ENCODE measurements around the gene ZBTB8OS.
"Not testable (repeated sequence)": the region's sequence is repeated elsewhere in the genome, so short reads cannot be mapped to it uniquely, and the experiment has no call there.

The ZBTB8OS gene

GRCh38 chr1:32650752-32651460 lies 556 bp upstream of the ZBTB8OS start, which contains the start of gene RBBP4:
Gene RBBP4, plus strand, starts transcription at chr1:32651208. Its CDS starts 99 bp downstream, at chr1:32651307.
- DNase-seq (ENCODE audit: low read depth) = peak; percentile 97

DNA sequence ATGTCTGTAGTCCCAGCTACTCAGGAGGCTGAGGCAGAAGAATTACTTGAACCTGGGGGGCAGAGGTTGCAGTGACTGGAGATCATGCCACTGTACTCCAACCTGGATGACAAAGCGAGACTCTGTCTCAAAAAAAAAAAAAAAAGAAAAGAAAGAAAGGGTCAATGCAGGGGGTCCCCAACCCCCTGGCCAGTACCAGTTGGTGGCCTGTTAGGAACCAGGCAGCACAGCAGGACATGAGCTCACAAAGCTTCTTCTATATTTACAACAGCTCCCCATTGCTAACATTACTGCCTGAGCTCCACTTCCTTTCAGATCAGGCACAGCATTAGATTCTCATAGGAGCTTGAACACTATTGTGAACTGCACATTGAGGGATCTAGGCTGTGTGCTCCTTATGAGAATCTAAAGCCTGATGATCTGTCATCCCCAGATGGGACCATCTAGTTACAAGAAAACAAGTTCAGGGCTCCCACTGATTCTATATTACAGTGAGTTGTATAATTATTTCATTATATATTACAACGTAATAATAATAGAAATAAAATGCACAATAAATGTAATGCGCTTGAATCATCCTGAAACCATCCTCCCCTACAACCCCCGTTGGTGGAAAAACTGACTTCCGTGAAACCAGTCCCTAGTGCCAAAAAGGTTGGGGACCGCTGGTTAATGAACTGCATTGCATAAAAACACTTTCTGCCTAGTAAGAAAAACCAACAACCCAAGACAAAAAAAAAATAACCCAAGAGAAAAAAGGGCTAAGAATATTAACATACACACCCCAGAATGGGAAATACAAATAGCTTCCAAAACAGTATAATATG lies 2.8 kb downstream of the ZBTB8OS start:
- DNase-seq (ENCODE audit: low read depth) = peak; percentile 8

- no peak for DNase-seq (ENCODE audit: low read depth)
Measured at GRCh38 chr1:32644426-32644825, 5.9 kb downstream of the ZBTB8OS start.

DNA sequence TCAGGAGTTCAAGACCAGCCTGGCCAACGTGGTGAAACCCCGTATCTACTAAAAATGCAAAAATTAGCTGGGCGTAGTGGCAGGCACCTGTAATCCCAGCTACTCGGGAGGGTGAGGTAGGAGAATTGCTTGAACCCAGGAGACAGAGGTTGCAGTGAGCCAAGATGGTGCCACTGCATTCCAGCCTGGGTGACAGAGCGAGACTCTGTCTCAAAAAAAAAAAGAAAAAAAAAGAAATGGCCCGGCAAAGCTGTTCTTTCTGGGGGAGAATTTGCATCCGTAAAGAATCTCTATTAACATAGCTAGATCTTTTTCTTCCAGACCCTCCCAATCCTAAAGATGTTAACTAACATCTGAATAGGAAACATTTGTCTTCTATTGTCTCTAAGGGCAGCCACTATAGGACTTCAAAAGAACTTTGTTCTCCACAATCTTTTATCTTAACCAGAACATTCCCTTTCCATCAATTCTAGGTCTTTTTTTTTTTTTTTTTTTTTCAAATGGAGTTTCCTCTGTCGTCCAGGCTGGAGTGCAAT lies 8.0 kb downstream of the ZBTB8OS start:
- DNase-seq (ENCODE audit: low read depth) = not testable (repeated sequence)

GRCh38 chr1:32639489-32640075 lies 10.8 kb downstream of the ZBTB8OS start:
- DNase-seq (ENCODE audit: low read depth) = no peak

GRCh38 chr1:32636914-32637645 lies 13.3 kb downstream of the ZBTB8OS start:
- DNase-seq (ENCODE audit: low read depth) = no peak

- no peak for DNase-seq (ENCODE audit: low read depth)
Measured at GRCh38 chr1:32635508-32636277, 14.7 kb downstream of the ZBTB8OS start.

DNA sequence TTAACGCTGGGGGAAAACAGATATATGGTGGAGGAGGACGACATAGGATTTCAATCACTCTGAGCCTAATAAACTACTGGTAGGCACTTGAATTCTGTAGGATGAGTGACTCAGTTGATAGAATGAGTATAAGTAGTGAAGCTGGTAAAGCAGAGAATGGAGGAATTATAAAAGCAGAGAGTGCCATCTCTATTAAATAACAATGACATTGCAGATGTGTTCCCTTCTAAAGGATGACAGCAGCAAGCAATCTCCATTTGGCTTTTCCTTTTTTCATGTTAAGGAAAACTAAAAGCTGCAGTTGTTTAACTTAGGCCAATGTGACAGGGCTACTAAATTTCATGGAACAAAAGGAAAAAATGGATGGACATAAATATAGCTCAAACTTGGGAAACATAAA lies 17.5 kb downstream of the ZBTB8OS start:
- no peak for DNase-seq (ENCODE audit: low read depth)

- DNase-seq (ENCODE audit: low read depth) = not testable (repeated sequence)
Measured at GRCh38 chr1:32630173-32630572, 20.2 kb downstream of the ZBTB8OS start.

GRCh38 chr1:32627596-32628162 lies 22.7 kb downstream of the ZBTB8OS start:
- no peak for DNase-seq (ENCODE audit: low read depth)

- no peak for DNase-seq (ENCODE audit: low read depth)
Measured at GRCh38 chr1:32626176-32626575, 24.2 kb downstream of the ZBTB8OS start.

GRCh38 chr1:32623775-32624174 lies 26.6 kb downstream of the ZBTB8OS start:
- DNase-seq (ENCODE audit: low read depth) = peak; percentile 34

- no peak for DNase-seq (ENCODE audit: low read depth)
Measured at GRCh38 chr1:32622806-32623681, 27.3 kb downstream of the ZBTB8OS start.

- DNase-seq (ENCODE audit: low read depth) = no peak
Measured at GRCh38 chr1:32622205-32622604, 28.1 kb downstream of the ZBTB8OS start.

DNA sequence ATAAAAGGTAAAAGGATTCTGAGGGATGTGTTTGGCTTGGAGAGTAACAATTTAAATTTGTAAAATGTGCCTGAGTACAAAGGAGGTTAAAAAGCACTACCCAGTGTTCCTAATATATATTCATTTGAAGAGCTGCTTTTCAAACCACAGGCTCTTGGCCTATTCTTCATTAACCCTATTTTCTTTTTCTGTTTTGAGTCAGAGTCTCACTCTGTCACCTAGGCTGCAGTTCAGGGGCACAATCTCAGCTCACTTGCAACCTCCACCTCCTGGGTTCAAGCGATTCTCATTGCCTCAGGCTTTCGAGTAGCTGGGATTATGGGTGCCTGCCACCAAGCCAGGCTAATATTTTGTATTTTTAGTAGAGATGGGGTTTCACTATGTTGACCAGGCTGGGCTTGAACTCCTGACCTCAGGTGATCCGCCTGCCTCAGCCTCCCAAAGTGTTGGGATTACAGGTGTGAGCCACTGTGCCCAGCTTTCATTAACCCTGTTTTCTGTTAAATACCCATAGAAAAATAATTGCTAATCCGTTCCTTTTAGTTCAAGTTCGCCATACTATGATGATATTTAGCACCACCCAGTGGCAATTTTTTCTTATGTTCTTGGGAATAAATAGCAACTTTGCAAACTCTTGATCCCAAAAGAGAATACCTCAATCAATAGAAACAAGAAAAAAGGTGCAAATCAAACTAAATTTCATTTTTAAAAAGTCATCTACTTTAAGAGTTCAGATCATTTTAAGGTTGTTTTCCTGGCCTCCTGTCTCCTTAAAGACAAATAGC lies 30.5 kb downstream of the ZBTB8OS start:
- no peak for DNase-seq (ENCODE audit: low read depth)

GRCh38 chr1:32618673-32619221 lies 31.6 kb downstream of the ZBTB8OS start:
- DNase-seq (ENCODE audit: low read depth) = no peak

DNA sequence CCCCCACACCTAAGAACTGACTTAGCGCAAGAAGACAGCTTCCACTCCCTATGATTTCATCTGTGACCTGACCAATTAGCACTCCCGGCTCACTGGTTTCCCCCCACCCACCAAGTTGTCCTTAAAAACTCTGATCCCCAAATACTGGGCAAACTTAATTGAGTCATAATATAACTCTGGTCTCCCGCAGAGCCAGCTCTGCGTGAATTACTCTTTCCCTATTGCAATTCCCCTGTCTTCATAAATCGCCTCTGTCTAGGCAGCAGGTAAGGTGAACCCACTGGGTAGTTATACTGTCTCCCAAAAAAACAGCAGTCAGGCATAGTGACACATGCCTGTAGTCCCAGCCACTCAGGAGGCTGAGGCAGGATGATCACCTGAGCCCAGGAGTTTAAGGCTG lies 36.9 kb downstream of the ZBTB8OS start:
- no peak for DNase-seq (ENCODE audit: low read depth)

DNA sequence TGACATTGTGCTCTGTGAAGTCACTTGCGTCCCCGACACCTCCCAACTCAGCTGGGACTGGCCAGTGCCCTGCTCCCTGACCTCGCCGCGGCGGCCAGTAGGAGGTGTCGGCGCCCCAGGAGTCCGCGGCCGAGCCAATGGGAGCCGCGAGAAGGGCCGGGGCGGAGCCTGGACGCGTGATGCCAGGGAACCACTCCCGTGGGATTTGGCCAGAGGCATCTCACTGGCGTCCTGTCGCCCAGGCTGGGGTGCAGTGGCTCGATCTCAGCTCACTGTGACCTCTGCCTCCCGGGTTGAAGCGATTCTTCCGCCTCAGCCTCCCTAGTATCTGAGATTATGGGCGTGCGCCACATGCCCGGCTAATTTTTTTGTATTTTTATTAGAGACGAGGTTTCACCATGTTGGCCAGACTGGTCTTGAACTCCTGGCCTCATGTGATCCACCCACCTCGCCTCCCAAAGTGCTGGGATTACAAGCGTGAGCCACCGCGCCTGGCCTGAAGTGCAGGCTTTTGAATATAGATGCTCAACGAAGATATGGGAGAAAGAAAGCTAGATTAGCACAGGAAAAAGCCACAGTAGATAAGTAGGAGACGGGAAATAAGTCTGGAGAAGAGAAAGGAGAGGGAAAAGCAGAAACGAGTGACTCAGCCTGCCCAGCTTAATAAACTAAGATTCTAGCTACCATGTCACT lies 38.0 kb downstream of the ZBTB8OS start:
- peak; percentile 13 for DNase-seq (ENCODE audit: low read depth)

Measured in stimulated activated CD4-positive, alpha-beta T cell treated with anti-CD3 and anti-CD28 coated beads, Interleukin-2, amount 100 ng/mL, for 4 hours (primary cell).